Nephron progenitor cell (in vitro differentiated cells): Measurements from ENCODE around the gene SPEM3.
A peak's percentile ranks its signal among the peaks of the same experiment; 100 is the strongest.

Experiments used
- DNase-seq: peaks from one replicate; pipeline ENCODE4 v3.0.0; 2021
- H3K27ac Mint-ChIP-seq: 2 replicates; pipeline ENCODE4 v1.8.0; 2021; ENCODE audit warnings: mild to moderate bottlenecking, moderate library complexity, mixed read lengths
- H3K27me3 Mint-ChIP-seq: 2 replicates; pipeline ENCODE4 v1.8.0; 2021; ENCODE audit warnings: mild to moderate bottlenecking, low read depth, mixed read lengths; ENCODE audit not compliant: poor library complexity
- H3K36me3 Mint-ChIP-seq: 2 replicates; pipeline ENCODE4 v1.8.0; 2021; ENCODE audit warnings: low read depth, mixed read lengths
- H3K4me1 Mint-ChIP-seq: 2 replicates; pipeline ENCODE4 v1.8.0; 2021; ENCODE audit warnings: mixed read lengths
- H3K4me3 Mint-ChIP-seq: 2 replicates; pipeline ENCODE4 v1.8.0; 2021; ENCODE audit warnings: mild to moderate bottlenecking, moderate library complexity, mixed read lengths
- H3K9me3 Mint-ChIP-seq: 2 replicates; pipeline ENCODE4 v1.8.0; 2021; ENCODE audit warnings: mild to moderate bottlenecking, moderate library complexity, mixed read lengths
- CTCF ChIP-seq: fragments of 200-600 bp; sonication (generic); IDR thresholded peaks from 2 replicates; pipeline ENCODE4 v1.5.0; 2021; ENCODE audit warnings: antibody characterized with exemption

Gene SPEM3

GRCh38 chr17:7416323-7416722, 12.3 kb upstream of the SPEM3 start:
- no peak for DNase-seq
- no peaks in the 10 kb centered on the region for H3K9me3 Mint-ChIP-seq
- peaks cover 56% of the 10 kb centered on the region for H3K4me1 Mint-ChIP-seq
- peaks cover 3% of the 10 kb centered on the region for H3K27me3 Mint-ChIP-seq
- no peak for TF ChIP-seq CTCF
- H3K27ac Mint-ChIP-seq: peak overlapping the region; percentile 94
- peaks cover 23% of the 10 kb centered on the region for H3K36me3 Mint-ChIP-seq
- H3K4me3 Mint-ChIP-seq: no peak overlapping the region

GRCh38 chr17:7417056-7417655, 11.5 kb upstream of the SPEM3 start:
- Mint-ChIP-seq H3K4me3 (no peak overlapping the region), H3K4me1 (peaks cover 60% of the 10 kb centered on the region), H3K36me3 (peaks cover 20% of the 10 kb centered on the region), H3K9me3 (no peaks in the 10 kb centered on the region), H3K27me3 (peaks cover 3% of the 10 kb centered on the region), H3K27ac (no peak overlapping the region)
- no peak for TF ChIP-seq CTCF
- DNase-seq: no peak

GRCh38 chr17:7418472-7419152, 10.0 kb upstream of the SPEM3 start:
- no peak overlapping the region for H3K4me3 Mint-ChIP-seq
- peak overlapping the region; percentile 98 for H3K27ac Mint-ChIP-seq
- no peaks in the 10 kb centered on the region for H3K9me3 Mint-ChIP-seq
- no peak for DNase-seq
- H3K27me3 Mint-ChIP-seq: peaks cover 3% of the 10 kb centered on the region
- H3K4me1 Mint-ChIP-seq: peaks cover 49% of the 10 kb centered on the region
- peaks cover 18% of the 10 kb centered on the region for H3K36me3 Mint-ChIP-seq
- no peak for TF ChIP-seq CTCF

- TF ChIP-seq CTCF: no peak
- peaks cover 18% of the 10 kb centered on the region for H3K36me3 Mint-ChIP-seq
- peak within 1 kb of the TSS; percentile 46 for H3K4me3 Mint-ChIP-seq
- peak within 1 kb of the TSS; percentile 98 for H3K27ac Mint-ChIP-seq
- peaks cover 3% of the 10 kb centered on the region for H3K27me3 Mint-ChIP-seq
- peaks cover 53% of the 10 kb centered on the region for H3K4me1 Mint-ChIP-seq
- peak; percentile 59 for DNase-seq
- no peaks in the 10 kb centered on the region for H3K9me3 Mint-ChIP-seq
Measured at GRCh38 chr17:7419819-7420610, 8.6 kb upstream of the SPEM3 start, which contains the start of gene SPEM1. Gene SPEM1, plus strand, starts transcription at chr17:7420324. Its CDS starts 61 bp downstream, at chr17:7420385.

- DNase-seq: no peak
- Mint-ChIP-seq H3K4me3 (no peak overlapping the region), H3K9me3 (no peaks in the 10 kb centered on the region), H3K27me3 (peaks cover 2% of the 10 kb centered on the region), H3K4me1 (peaks cover 53% of the 10 kb centered on the region), H3K36me3 (peaks cover 7% of the 10 kb centered on the region), H3K27ac (peak overlapping the region; percentile 98)
- no peak for TF ChIP-seq CTCF
Measured at GRCh38 chr17:7421186-7421585, 7.5 kb upstream of the SPEM3 start.
